ENCODE results near the gene RIGI. TPM values are rescaled to one million over a fixed set of nuclear protein-coding genes. Genes with fewer than 3 reads are reported as not detected.

The RIGI gene
- total RNA-seq, 1 donor from 2014 or later = 14.3 TPM

Other genes starting within 250 kb of the RIGI start
- 26.3 TPM for gene ACO1, start 141.6 kb downstream of the RIGI start, total RNA-seq
- 15.4 TPM for gene SMIM27, start 26.1 kb upstream of the RIGI start, total RNA-seq
- gene TOPORS, start 26.4 kb upstream of the RIGI start, total RNA-seq = 19.3 TPM
- gene NDUFB6, start 47.0 kb upstream of the RIGI start, total RNA-seq = 41.2 TPM
- not detected for gene TAF1L, start 109.5 kb upstream of the RIGI start, total RNA-seq